ENCODE measurements around the gene NTRK2.

GRCh38 chr9:84838879-84839278 is 169.3 kb downstream of the NTRK2 start:
- no peak for TF ChIP-seq CTCF (conservative IDR thresholded peaks at IDR 0.05; ENCODE audit: low read length)
- no peak for TF ChIP-seq EZH2phosphoT487 (IDR thresholded peaks at IDR 0.05; ENCODE audit: borderline replicate concordance, low read depth, low read length)

Measured in OCI-LY7 (cell line).